WTC11 (cell line): ENCODE results near the gene PRKAB2. TPM values are rescaled to one million over a fixed set of nuclear protein-coding genes. Genes with fewer than 3 reads are reported as not detected.
"Not testable (repeated sequence)": the region's sequence is repeated elsewhere in the genome, so short reads cannot be mapped to it uniquely, and the experiment has no call there.

Experiments
- ATAC-seq: fragments of 200-7000 bp; cut with Tn5 transposase; 2 replicates; pipeline ENCODE4 v1.10.0; 2021; ENCODE audit warnings: mild to moderate bottlenecking, moderate library complexity
- CTCF ChIA-PET: fragments of 300-600 bp; sonication (Branson Sonifier 250); formaldehyde crosslinking; loops from one replicate; lab custom pipeline; 2021; ENCODE audit warnings: antibody characterized with exemption; lab: Charles Lee
- POLR2A ChIA-PET: fragments of 350-600 bp; sonication (Branson Sonifier 250); formaldehyde crosslinking; loops from one replicate; lab custom pipeline; 2021; ENCODE audit warnings: antibody characterized with exemption; lab: Charles Lee
- DNase-seq: peaks from one replicate; pipeline ENCODE4 v3.0.0; 2021; ENCODE audit warnings: low spot score
- H3K27ac Mint-ChIP-seq: 2 replicates; pipeline ENCODE4 v1.8.0; 2021; ENCODE audit warnings: mixed read lengths
- H3K27me3 Mint-ChIP-seq: 2 replicates; pipeline ENCODE4 v1.8.0; 2021; ENCODE audit warnings: low read depth, mild to moderate bottlenecking, moderate library complexity, mixed read lengths
- H3K36me3 Mint-ChIP-seq: 2 replicates; pipeline ENCODE4 v1.8.0; 2021; ENCODE audit warnings: mixed read lengths
- H3K4me1 Mint-ChIP-seq: 2 replicates; pipeline ENCODE4 v1.8.0; 2022; ENCODE audit warnings: mixed read lengths
- H3K4me3 Mint-ChIP-seq: 2 replicates; pipeline ENCODE4 v1.8.0; 2021; ENCODE audit warnings: mild to moderate bottlenecking, moderate library complexity, mixed read lengths
- H3K9me3 Mint-ChIP-seq: 2 replicates; pipeline ENCODE4 v1.8.0; 2021; ENCODE audit warnings: mixed read lengths
- ATF1 ChIP-seq: sonication (generic); formaldehyde crosslinking; IDR thresholded peaks from 2 replicates; pipeline ENCODE4 v1.8.1; 2023; ENCODE audit warnings: mild to moderate bottlenecking, moderate library complexity, missing genetic modification reagents
- ESRRA ChIP-seq: sonication (generic); formaldehyde crosslinking; IDR thresholded peaks from 2 replicates; pipeline ENCODE4 v1.8.1; 2022; ENCODE audit warnings: mild to moderate bottlenecking, missing genetic modification reagents, borderline replicate concordance
- ETV6 ChIP-seq: sonication (generic); formaldehyde crosslinking; IDR thresholded peaks from 2 replicates; pipeline ENCODE4 v1.8.1; 2022; ENCODE audit warnings: mild to moderate bottlenecking, missing genetic modification reagents
- FOXK1 ChIP-seq: sonication (generic); formaldehyde crosslinking; IDR thresholded peaks from 2 replicates; pipeline ENCODE4 v1.8.0; 2022; ENCODE audit warnings: mild to moderate bottlenecking, moderate library complexity, missing genetic modification reagents
- NFYB ChIP-seq: sonication (generic); formaldehyde crosslinking; conservative IDR thresholded peaks from 2 replicates; pipeline ENCODE4 v1.8.0; 2022; ENCODE audit warnings: low read depth, missing genetic modification reagents
- SP1 ChIP-seq: sonication (generic); formaldehyde crosslinking; conservative IDR thresholded peaks from 2 replicates; pipeline ENCODE4 v1.8.1; 2022; ENCODE audit warnings: missing genetic modification reagents
- TEAD4 ChIP-seq: sonication (generic); formaldehyde crosslinking; IDR thresholded peaks from 2 replicates; pipeline ENCODE4 v1.8.0; 2022; ENCODE audit warnings: mild to moderate bottlenecking, missing genetic modification reagents
- ZNF121 ChIP-seq: sonication (generic); formaldehyde crosslinking; IDR thresholded peaks from 2 replicates; pipeline ENCODE4 v1.8.0; 2023; ENCODE audit warnings: missing genetic modification reagents
- ZNF232 ChIP-seq: sonication (generic); formaldehyde crosslinking; IDR thresholded peaks from 2 replicates; pipeline ENCODE4 v1.8.0; 2022; ENCODE audit warnings: mild to moderate bottlenecking, missing genetic modification reagents
- ZNF396 ChIP-seq: fragments of 250-450 bp; sonication (Bioruptor Pico); IDR thresholded peaks from 2 replicates; pipeline ENCODE4 v1.8.0; 2021; ENCODE audit warnings: mild to moderate bottlenecking, moderate library complexity, borderline replicate concordance
- ZNF423 ChIP-seq: fragments of 250-450 bp; sonication (Bioruptor Pico); IDR thresholded peaks from 2 replicates; pipeline ENCODE4 v2.1.2; 2022; ENCODE audit warnings: mild to moderate bottlenecking, moderate library complexity
- ZNF671 ChIP-seq: fragments of 250-450 bp; sonication (Bioruptor Pico); IDR thresholded peaks from 2 replicates; pipeline ENCODE4 v1.8.0; 2021; ENCODE audit warnings: mild to moderate bottlenecking
- total RNA-seq: library from RNA; stranded (reverse); gene quantifications from 3 replicates; pipeline ENCODE4 v1.2.3, GENCODE V29; 2021
- TF ChIP-seq, protein P1 (sequence below): sonication (generic); formaldehyde crosslinking; IDR thresholded peaks from 2 replicates; pipeline ENCODE4 v1.8.0; 2022; ENCODE audit warnings: mild to moderate bottlenecking, missing genetic modification reagents
- TF ChIP-seq, protein P2 (sequence below): fragments of 250-450 bp; sonication (Bioruptor Pico); IDR thresholded peaks from 2 replicates; pipeline ENCODE4 v1.9.0; 2021; ENCODE audit warnings: mild to moderate bottlenecking, borderline replicate concordance
- TF ChIP-seq, protein P3 (sequence below): sonication (generic); formaldehyde crosslinking; IDR thresholded peaks from 2 replicates; pipeline ENCODE4 v1.8.0; 2023; ENCODE audit warnings: missing genetic modification reagents, mild to moderate bottlenecking, borderline replicate concordance

Gene PRKAB2
- total RNA-seq, 1 experiment from 2014 or later: 28.3 TPM

DNA sequence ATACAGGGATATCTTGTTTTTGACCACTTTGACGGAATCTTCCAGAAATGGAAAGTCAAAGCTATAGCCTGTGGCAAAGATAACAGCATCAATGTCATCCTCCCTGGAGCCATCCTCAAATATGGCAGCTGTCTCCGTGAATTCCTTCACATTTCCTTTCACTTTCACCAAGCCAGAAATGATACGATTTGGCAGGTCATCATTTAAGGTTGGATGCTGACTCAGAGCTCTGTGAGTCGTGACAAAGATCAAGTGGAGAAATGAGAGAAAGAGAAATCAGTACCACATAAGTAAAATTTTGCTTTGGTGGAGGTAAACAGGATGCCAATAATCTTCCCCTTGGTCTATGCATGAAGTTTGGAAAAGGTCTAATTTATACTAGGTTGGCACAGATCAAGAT, 29.0 kb upstream of the PRKAB2 start:
- H3K4me3 Mint-ChIP-seq: no peak overlapping the region
- H3K36me3 Mint-ChIP-seq: no peaks in the 10 kb centered on the region
- ChIA-PET POLR2A (no interaction called here), CTCF (no interaction called here)
- no peaks in the 10 kb centered on the region for H3K9me3 Mint-ChIP-seq
- TF ChIP-seq, protein P1, sequence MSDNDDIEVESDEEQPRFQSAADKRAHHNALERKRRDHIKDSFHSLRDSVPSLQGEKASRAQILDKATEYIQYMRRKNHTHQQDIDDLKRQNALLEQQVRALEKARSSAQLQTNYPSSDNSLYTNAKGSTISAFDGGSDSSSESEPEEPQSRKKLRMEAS (CRISPR knock-in tag): no peak
- TF ChIP-seq SP1: no peak
- TF ChIP-seq NFYB (CRISPR knock-in tag): no peak
- no peak for TF ChIP-seq ZNF423 (CRISPR knock-in tag)
- no peak for TF ChIP-seq ETV6 (CRISPR knock-in tag)
- no peak for TF ChIP-seq FOXK1 (CRISPR knock-in tag)
- TF ChIP-seq ZNF121 (CRISPR knock-in tag): no peak
- no peak for TF ChIP-seq ZNF396
- TF ChIP-seq ZNF232 (CRISPR knock-in tag): no peak
- no peak for TF ChIP-seq ESRRA (CRISPR knock-in tag)
- TF ChIP-seq ATF1 (CRISPR knock-in tag): no peak
- ATAC-seq (no peak), DNase-seq (no peak)
- no peaks in the 10 kb centered on the region; the same call in 1 of the 2 replicates for H3K27me3 Mint-ChIP-seq
- no peaks in the 10 kb centered on the region for H3K4me1 Mint-ChIP-seq
- no peak overlapping the region for H3K27ac Mint-ChIP-seq

DNA sequence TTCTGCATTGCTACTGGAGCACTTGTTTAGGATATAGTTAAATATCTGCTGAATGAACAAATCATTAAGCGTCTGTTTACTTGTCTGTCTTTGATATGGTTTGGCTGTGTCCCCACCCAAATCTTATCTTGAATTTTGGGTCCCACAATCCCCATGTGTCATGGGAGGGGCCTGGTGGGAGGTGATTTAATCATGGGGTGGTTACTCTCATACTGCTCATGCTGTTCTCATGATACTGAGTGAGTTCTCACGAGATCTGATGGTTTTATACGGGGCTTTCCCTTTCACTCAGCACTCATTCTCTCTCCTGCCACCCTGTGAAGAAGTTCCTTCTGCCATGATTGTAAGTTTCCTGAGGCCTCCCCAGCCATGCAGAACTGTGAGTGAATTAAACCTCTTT, 25.1 kb upstream of the PRKAB2 start:
- H3K4me1 Mint-ChIP-seq, H3K27me3 Mint-ChIP-seq, H3K9me3 Mint-ChIP-seq, CTCF ChIA-PET, H3K4me3 Mint-ChIP-seq, H3K36me3 Mint-ChIP-seq, POLR2A ChIA-PET, H3K27ac Mint-ChIP-seq, DNase-seq, ATAC-seq: not testable (repeated sequence)

DNA sequence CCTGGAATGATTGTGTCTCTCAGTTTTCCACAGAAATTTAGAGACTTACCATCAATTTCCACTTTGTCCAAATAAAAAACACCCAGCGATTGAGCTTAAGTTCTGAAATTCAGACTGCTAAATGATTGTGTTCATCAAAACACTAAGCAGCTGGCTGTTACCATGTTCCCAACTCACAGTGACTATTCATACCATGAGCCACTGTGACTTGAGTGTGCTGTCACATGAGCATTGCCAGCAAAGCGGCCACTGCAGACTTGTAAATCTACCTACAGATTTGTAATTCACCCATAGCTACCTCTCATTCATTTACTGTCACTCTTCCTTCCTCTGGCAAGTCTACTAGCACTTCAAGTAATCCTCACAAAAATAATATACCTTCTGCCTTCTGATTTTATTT, 17.2 kb upstream of the PRKAB2 start:
- Mint-ChIP-seq H3K27ac (no peak overlapping the region), H3K4me1 (peaks cover 12% of the 10 kb centered on the region), H3K36me3 (no peaks in the 10 kb centered on the region), H3K4me3 (no peak overlapping the region), H3K9me3 (no peaks in the 10 kb centered on the region), H3K27me3 (peaks cover 12% of the 10 kb centered on the region)
- ChIA-PET CTCF (interaction anchor here (1.1 kb wide), 1 partner anchor 18 kb away, joined by 3 read pairs; no protein-coding TSS in a partner anchor), POLR2A (no interaction called here)
- no peak for TF ChIP-seq ZNF396
- TF ChIP-seq, protein P2, sequence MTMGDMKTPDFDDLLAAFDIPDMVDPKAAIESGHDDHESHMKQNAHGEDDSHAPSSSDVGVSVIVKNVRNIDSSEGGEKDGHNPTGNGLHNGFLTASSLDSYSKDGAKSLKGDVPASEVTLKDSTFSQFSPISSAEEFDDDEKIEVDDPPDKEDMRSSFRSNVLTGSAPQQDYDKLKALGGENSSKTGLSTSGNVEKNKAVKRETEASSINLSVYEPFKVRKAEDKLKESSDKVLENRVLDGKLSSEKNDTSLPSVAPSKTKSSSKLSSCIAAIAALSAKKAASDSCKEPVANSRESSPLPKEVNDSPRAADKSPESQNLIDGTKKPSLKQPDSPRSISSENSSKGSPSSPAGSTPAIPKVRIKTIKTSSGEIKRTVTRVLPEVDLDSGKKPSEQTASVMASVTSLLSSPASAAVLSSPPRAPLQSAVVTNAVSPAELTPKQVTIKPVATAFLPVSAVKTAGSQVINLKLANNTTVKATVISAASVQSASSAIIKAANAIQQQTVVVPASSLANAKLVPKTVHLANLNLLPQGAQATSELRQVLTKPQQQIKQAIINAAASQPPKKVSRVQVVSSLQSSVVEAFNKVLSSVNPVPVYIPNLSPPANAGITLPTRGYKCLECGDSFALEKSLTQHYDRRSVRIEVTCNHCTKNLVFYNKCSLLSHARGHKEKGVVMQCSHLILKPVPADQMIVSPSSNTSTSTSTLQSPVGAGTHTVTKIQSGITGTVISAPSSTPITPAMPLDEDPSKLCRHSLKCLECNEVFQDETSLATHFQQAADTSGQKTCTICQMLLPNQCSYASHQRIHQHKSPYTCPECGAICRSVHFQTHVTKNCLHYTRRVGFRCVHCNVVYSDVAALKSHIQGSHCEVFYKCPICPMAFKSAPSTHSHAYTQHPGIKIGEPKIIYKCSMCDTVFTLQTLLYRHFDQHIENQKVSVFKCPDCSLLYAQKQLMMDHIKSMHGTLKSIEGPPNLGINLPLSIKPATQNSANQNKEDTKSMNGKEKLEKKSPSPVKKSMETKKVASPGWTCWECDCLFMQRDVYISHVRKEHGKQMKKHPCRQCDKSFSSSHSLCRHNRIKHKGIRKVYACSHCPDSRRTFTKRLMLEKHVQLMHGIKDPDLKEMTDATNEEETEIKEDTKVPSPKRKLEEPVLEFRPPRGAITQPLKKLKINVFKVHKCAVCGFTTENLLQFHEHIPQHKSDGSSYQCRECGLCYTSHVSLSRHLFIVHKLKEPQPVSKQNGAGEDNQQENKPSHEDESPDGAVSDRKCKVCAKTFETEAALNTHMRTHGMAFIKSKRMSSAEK: no peak
- TF ChIP-seq ZNF423 (CRISPR knock-in tag): no peak
- TF ChIP-seq ZNF671 (CRISPR knock-in tag): no peak
- TF ChIP-seq, protein P3, sequence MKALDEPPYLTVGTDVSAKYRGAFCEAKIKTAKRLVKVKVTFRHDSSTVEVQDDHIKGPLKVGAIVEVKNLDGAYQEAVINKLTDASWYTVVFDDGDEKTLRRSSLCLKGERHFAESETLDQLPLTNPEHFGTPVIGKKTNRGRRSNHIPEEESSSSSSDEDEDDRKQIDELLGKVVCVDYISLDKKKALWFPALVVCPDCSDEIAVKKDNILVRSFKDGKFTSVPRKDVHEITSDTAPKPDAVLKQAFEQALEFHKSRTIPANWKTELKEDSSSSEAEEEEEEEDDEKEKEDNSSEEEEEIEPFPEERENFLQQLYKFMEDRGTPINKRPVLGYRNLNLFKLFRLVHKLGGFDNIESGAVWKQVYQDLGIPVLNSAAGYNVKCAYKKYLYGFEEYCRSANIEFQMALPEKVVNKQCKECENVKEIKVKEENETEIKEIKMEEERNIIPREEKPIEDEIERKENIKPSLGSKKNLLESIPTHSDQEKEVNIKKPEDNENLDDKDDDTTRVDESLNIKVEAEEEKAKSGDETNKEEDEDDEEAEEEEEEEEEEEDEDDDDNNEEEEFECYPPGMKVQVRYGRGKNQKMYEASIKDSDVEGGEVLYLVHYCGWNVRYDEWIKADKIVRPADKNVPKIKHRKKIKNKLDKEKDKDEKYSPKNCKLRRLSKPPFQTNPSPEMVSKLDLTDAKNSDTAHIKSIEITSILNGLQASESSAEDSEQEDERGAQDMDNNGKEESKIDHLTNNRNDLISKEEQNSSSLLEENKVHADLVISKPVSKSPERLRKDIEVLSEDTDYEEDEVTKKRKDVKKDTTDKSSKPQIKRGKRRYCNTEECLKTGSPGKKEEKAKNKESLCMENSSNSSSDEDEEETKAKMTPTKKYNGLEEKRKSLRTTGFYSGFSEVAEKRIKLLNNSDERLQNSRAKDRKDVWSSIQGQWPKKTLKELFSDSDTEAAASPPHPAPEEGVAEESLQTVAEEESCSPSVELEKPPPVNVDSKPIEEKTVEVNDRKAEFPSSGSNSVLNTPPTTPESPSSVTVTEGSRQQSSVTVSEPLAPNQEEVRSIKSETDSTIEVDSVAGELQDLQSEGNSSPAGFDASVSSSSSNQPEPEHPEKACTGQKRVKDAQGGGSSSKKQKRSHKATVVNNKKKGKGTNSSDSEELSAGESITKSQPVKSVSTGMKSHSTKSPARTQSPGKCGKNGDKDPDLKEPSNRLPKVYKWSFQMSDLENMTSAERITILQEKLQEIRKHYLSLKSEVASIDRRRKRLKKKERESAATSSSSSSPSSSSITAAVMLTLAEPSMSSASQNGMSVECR (CRISPR knock-in tag): no peak
- TF ChIP-seq TEAD4 (CRISPR knock-in tag): no peak
- ATAC-seq (no peak), DNase-seq (no peak)
